ENCODE data around the gene SLC7A6.
A peak's percentile ranks its signal among the peaks of the same experiment; 100 is the strongest.

The SLC7A6 gene

GRCh38 chr16:68259007-68259825, 5.1 kb upstream of the SLC7A6 start:
- H3K4me1 ChIP-seq (ENCODE audit: control insufficient read depth, low read depth, low read length), result no peaks in the 10 kb centered on the region
- no peak overlapping the region for H4K5ac ChIP-seq (ENCODE audit: low read length)
- no CpG with 5 or more reads among the region's 27 CpGs for WGBS (ENCODE audit: extremely low coverage, insufficient coverage, low lambda C conversion rate)

GRCh38 chr16:68263559-68264127, 683 bp upstream of the SLC7A6 start:
- Histone ChIP-seq H2BK15ac (replicated peaks; ENCODE audit: low read depth) (no peak overlapping the region), H3K27ac (ENCODE audit: low read depth, low read length) (peak overlapping the region; percentile 81), H3K4ac (ENCODE audit: low read depth, low read length) (peak overlapping the region; percentile 39), H3K18ac (ENCODE audit: low read length) (peak overlapping the region; percentile 61), H2BK5ac (ENCODE audit: low read length) (no peak overlapping the region), H4K5ac (ENCODE audit: low read length) (no peak overlapping the region), H3K56ac (ENCODE audit: low read length) (peak overlapping the region; percentile 99), H3K36me3 (ENCODE audit: control insufficient read depth, insufficient read depth, low read length) (no peaks in the 10 kb centered on the region), H2BK120ac (ENCODE audit: low read depth, low read length) (no peak overlapping the region), H2AK5ac (ENCODE audit: low read length) (no peak overlapping the region), H3K23ac (ENCODE audit: low read length) (peak overlapping the region; percentile 89), H4K8ac (ENCODE audit: low read depth, low read length) (peak overlapping the region; percentile 17), H3K9ac (ENCODE audit: low read length) (peak overlapping the region; percentile 97), H3K4me3 (ENCODE audit: low read length) (peak overlapping the region; percentile 65), H3K79me1 (ENCODE audit: low read length) (peaks cover 2% of the 10 kb centered on the region), H3K4me1 (ENCODE audit: control insufficient read depth, low read depth, low read length) (peaks cover 2% of the 10 kb centered on the region), H3K4me2 (ENCODE audit: low read length) (peak overlapping the region; percentile 71), H3K27me3 (ENCODE audit: insufficient read depth, low read length, poor library complexity) (no peaks in the 10 kb centered on the region), H3K79me2 (ENCODE audit: control insufficient read depth, insufficient read depth, low read length) (peaks cover 16% of the 10 kb centered on the region)
- WGBS (ENCODE audit: extremely low coverage, insufficient coverage, low lambda C conversion rate), result no CpG with 5 or more reads among the region's 11 CpGs
- DNase-seq, result no peak

More at GRCh38 chr16:68259007-68259825, 5.1 kb upstream of the SLC7A6 start:
- Histone ChIP-seq H3K18ac (ENCODE audit: low read length) (no peak overlapping the region), H3K4ac (ENCODE audit: low read depth, low read length) (no peak overlapping the region), H4K8ac (ENCODE audit: low read depth, low read length) (no peak overlapping the region), H3K4me2 (ENCODE audit: low read length) (no peak overlapping the region), H3K4me3 (ENCODE audit: low read length) (no peak overlapping the region), H3K36me3 (ENCODE audit: control insufficient read depth, insufficient read depth, low read length) (no peaks in the 10 kb centered on the region), H3K27me3 (ENCODE audit: insufficient read depth, low read length, poor library complexity) (no peaks in the 10 kb centered on the region), H3K23ac (ENCODE audit: low read length) (no peak overlapping the region), H3K27ac (ENCODE audit: low read depth, low read length) (no peak overlapping the region), H3K79me2 (ENCODE audit: control insufficient read depth, insufficient read depth, low read length) (no peaks in the 10 kb centered on the region), H3K79me1 (ENCODE audit: low read length) (no peaks in the 10 kb centered on the region), H2AK5ac (ENCODE audit: low read length) (no peak overlapping the region), H2BK15ac (replicated peaks; ENCODE audit: low read depth) (no peak overlapping the region), H2BK5ac (ENCODE audit: low read length) (no peak overlapping the region), H3K56ac (ENCODE audit: low read length) (no peak overlapping the region), H3K9ac (ENCODE audit: low read length) (no peak overlapping the region), H2BK120ac (ENCODE audit: low read depth, low read length) (no peak overlapping the region)
- no peak for DNase-seq

- H3K36me3 ChIP-seq (ENCODE audit: control insufficient read depth, insufficient read depth, low read length), result no peaks in the 10 kb centered on the region
- H3K23ac ChIP-seq (ENCODE audit: low read length), result peak overlapping the region; percentile 99
- H3K9ac ChIP-seq (ENCODE audit: low read length), result peak overlapping the region; percentile 97
- no peak overlapping the region for H2BK5ac ChIP-seq (ENCODE audit: low read length)
- peak overlapping the region; percentile 13 for H3K18ac ChIP-seq (ENCODE audit: low read length)
- no CpG with 5 or more reads among the region's 23 CpGs for WGBS (ENCODE audit: extremely low coverage, insufficient coverage, low lambda C conversion rate)
- peak; percentile 86 for DNase-seq
- peaks cover 7% of the 10 kb centered on the region for H3K79me1 ChIP-seq (ENCODE audit: low read length)
- H3K4me3 ChIP-seq (ENCODE audit: low read length), result peak overlapping the region; percentile 88
- peak overlapping the region; percentile 77 for H3K27ac ChIP-seq (ENCODE audit: low read depth, low read length)
- H3K79me2 ChIP-seq (ENCODE audit: control insufficient read depth, insufficient read depth, low read length), result peaks cover 30% of the 10 kb centered on the region
- H4K8ac ChIP-seq (ENCODE audit: low read depth, low read length), result no peak overlapping the region
- H3K4me1 ChIP-seq (ENCODE audit: control insufficient read depth, low read depth, low read length), result peaks cover 2% of the 10 kb centered on the region
- H3K56ac ChIP-seq (ENCODE audit: low read length), result peak overlapping the region; percentile 99
- H3K4ac ChIP-seq (ENCODE audit: low read depth, low read length), result no peak overlapping the region
- no peak overlapping the region for H2BK15ac ChIP-seq (replicated peaks; ENCODE audit: low read depth)
- H2AK5ac ChIP-seq (ENCODE audit: low read length), result no peak overlapping the region
- H4K5ac ChIP-seq (ENCODE audit: low read length), result no peak overlapping the region
- peak overlapping the region; percentile 39 for H3K4me2 ChIP-seq (ENCODE audit: low read length)
- no peak overlapping the region for H2BK120ac ChIP-seq (ENCODE audit: low read depth, low read length)
- H3K27me3 ChIP-seq (ENCODE audit: insufficient read depth, low read length, poor library complexity), result no peaks in the 10 kb centered on the region
Measured at GRCh38 chr16:68265078-68265920, 973 bp downstream of the SLC7A6 start.

GRCh38 chr16:68267612-68268405, 3.5 kb downstream of the SLC7A6 start:
- Histone ChIP-seq H3K23ac (ENCODE audit: low read length) (no peak overlapping the region), H3K36me3 (ENCODE audit: control insufficient read depth, insufficient read depth, low read length) (no peaks in the 10 kb centered on the region), H3K56ac (ENCODE audit: low read length) (peak overlapping the region; percentile 1), H4K5ac (ENCODE audit: low read length) (no peak overlapping the region), H2AK5ac (ENCODE audit: low read length) (no peak overlapping the region), H3K79me2 (ENCODE audit: control insufficient read depth, insufficient read depth, low read length) (peaks cover 45% of the 10 kb centered on the region), H3K4me1 (ENCODE audit: control insufficient read depth, low read depth, low read length) (peaks cover 2% of the 10 kb centered on the region), H2BK5ac (ENCODE audit: low read length) (peak overlapping the region; percentile 44), H3K79me1 (ENCODE audit: low read length) (peaks cover 7% of the 10 kb centered on the region), H3K18ac (ENCODE audit: low read length) (peak overlapping the region; percentile 4), H3K4me3 (ENCODE audit: low read length) (no peak overlapping the region), H3K27ac (ENCODE audit: low read depth, low read length) (no peak overlapping the region), H2BK120ac (ENCODE audit: low read depth, low read length) (no peak overlapping the region), H3K4ac (ENCODE audit: low read depth, low read length) (no peak overlapping the region), H4K8ac (ENCODE audit: low read depth, low read length) (no peak overlapping the region), H2BK15ac (replicated peaks; ENCODE audit: low read depth) (no peak overlapping the region), H3K27me3 (ENCODE audit: insufficient read depth, low read length, poor library complexity) (no peaks in the 10 kb centered on the region), H3K9ac (ENCODE audit: low read length) (peak overlapping the region; percentile 0), H3K4me2 (ENCODE audit: low read length) (peak overlapping the region; percentile 5)
- DNase-seq, result peak; percentile 80
- no CpG with 5 or more reads among the region's 6 CpGs for WGBS (ENCODE audit: extremely low coverage, insufficient coverage, low lambda C conversion rate)

GRCh38 chr16:68269793-68270192, 5.5 kb downstream of the SLC7A6 start:
- H3K27me3 ChIP-seq (ENCODE audit: insufficient read depth, low read length, poor library complexity), result no peaks in the 10 kb centered on the region
- H4K5ac ChIP-seq (ENCODE audit: low read length), result no peak overlapping the region
- H3K36me3 ChIP-seq (ENCODE audit: control insufficient read depth, insufficient read depth, low read length), result peaks cover 6% of the 10 kb centered on the region
- no peak overlapping the region for H3K18ac ChIP-seq (ENCODE audit: low read length)
- H3K4me3 ChIP-seq (ENCODE audit: low read length), result no peak overlapping the region
- peaks cover 21% of the 10 kb centered on the region for H3K79me1 ChIP-seq (ENCODE audit: low read length)
- no CpG with 5 or more reads among the region's 4 CpGs for WGBS (ENCODE audit: extremely low coverage, insufficient coverage, low lambda C conversion rate)
- peaks cover 53% of the 10 kb centered on the region for H3K79me2 ChIP-seq (ENCODE audit: control insufficient read depth, insufficient read depth, low read length)
- H3K4me1 ChIP-seq (ENCODE audit: control insufficient read depth, low read depth, low read length), result peaks cover 4% of the 10 kb centered on the region
- DNase-seq, result no peak
- no peak overlapping the region for H2BK120ac ChIP-seq (ENCODE audit: low read depth, low read length)
- no peak overlapping the region for H3K4ac ChIP-seq (ENCODE audit: low read depth, low read length)
- H3K9ac ChIP-seq (ENCODE audit: low read length), result no peak overlapping the region
- no peak overlapping the region for H3K23ac ChIP-seq (ENCODE audit: low read length)
- H2AK5ac ChIP-seq (ENCODE audit: low read length), result no peak overlapping the region
- H3K27ac ChIP-seq (ENCODE audit: low read depth, low read length), result no peak overlapping the region
- H2BK15ac ChIP-seq (replicated peaks; ENCODE audit: low read depth), result no peak overlapping the region
- no peak overlapping the region for H3K56ac ChIP-seq (ENCODE audit: low read length)
- no peak overlapping the region for H4K8ac ChIP-seq (ENCODE audit: low read depth, low read length)
- no peak overlapping the region for H3K4me2 ChIP-seq (ENCODE audit: low read length)
- H2BK5ac ChIP-seq (ENCODE audit: low read length), result no peak overlapping the region

All from mesendoderm (in vitro differentiated cells).